Activated naive CD8-positive, alpha-beta T cell treated with anti-CD3 and anti-CD28 coated beads, Interleukin-2, amount 50 U/mL, for 24 hours (primary cell): ENCODE results near the gene PRDX1.
A peak's percentile ranks its signal among the peaks of the same experiment; 100 is the strongest.
"Not testable (repeated sequence)": the region's sequence is repeated elsewhere in the genome, so short reads cannot be mapped to it uniquely, and the experiment has no call there.

Source experiments
- ATAC-seq: fragments of 150-1000 bp; cut with Tn5 transposase; one replicate; pipeline ENCODE4 v1.10.0; 2021
- DNase-seq: peaks from one replicate; pipeline ENCODE4 v3.0.0; 2021
- H3K27ac Mint-ChIP-seq: one replicate; pipeline ENCODE4 v1.8.0; 2021; ENCODE audit warnings: mild to moderate bottlenecking, mixed read lengths
- H3K27me3 Mint-ChIP-seq: one replicate; pipeline ENCODE4 v1.8.0; 2021; ENCODE audit warnings: mixed read lengths
- H3K36me3 Mint-ChIP-seq: one replicate; pipeline ENCODE4 v1.8.0; 2021; ENCODE audit warnings: low read depth, mixed read lengths
- H3K4me1 Mint-ChIP-seq: one replicate; pipeline ENCODE4 v1.8.0; 2021; ENCODE audit warnings: mixed read lengths
- H3K4me3 Mint-ChIP-seq: one replicate; pipeline ENCODE4 v1.8.0; 2021; ENCODE audit warnings: mild to moderate bottlenecking, moderate library complexity, mixed read lengths
- H3K9me3 Mint-ChIP-seq: one replicate; pipeline ENCODE4 v1.8.0; 2021; ENCODE audit warnings: mixed read lengths

The PRDX1 gene

DNA sequence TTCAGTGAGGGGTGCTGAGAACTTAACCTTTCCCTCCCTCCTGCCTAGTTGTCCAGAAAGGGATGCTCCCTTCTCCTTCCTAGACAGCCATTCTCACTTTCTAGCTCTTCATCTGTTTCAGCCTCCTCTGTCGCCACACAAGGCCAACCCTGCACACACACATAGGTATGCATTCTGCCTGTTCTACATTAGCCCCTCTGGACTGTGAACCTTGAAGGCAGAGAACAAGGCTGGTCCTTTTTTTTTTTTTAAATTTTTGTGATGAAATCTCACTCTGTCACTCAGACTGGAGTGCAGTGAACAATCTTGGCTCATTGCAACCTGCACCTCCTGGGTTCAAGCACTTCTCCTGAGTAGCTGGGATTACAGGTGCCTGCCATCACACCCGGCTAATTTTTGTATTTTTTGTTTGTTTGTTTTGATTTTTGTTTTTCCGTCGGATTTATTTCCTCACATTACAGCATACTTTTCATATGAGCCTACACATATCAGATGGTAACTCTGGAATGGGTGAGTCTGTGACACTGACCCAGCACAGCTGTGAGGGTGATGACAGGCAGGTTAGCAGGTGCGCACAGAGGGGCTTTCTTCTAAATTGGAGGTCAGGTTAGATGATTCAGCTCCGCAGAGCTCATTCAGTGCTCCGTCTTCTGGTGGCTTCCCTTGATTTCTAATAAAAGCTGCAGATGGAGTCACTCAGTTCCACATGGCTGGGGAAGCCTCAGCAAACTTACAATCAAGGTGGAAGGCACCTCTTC lies 24.0 kb upstream of the PRDX1 start:
- H3K36me3 Mint-ChIP-seq, result no peaks in the 10 kb centered on the region
- H3K27ac Mint-ChIP-seq, result peak overlapping the region; percentile 29

GRCh38 chr1:45545019-45545493 lies 23.4 kb upstream of the PRDX1 start:
- peak overlapping the region; percentile 29 for H3K27ac Mint-ChIP-seq
- no peaks in the 10 kb centered on the region for H3K9me3 Mint-ChIP-seq
- H3K4me1 Mint-ChIP-seq, result peaks cover 48% of the 10 kb centered on the region
- peak overlapping the region; percentile 52 for H3K4me3 Mint-ChIP-seq
- no peaks in the 10 kb centered on the region for H3K27me3 Mint-ChIP-seq
- DNase-seq (no peak), ATAC-seq (peak; percentile 76)
- H3K36me3 Mint-ChIP-seq, result no peaks in the 10 kb centered on the region

More for the DNA sequence above, 24.0 kb upstream of the PRDX1 start:
- ATAC-seq, result no peak
- Mint-ChIP-seq H3K27me3 (no peaks in the 10 kb centered on the region), H3K4me3 (no peak overlapping the region), H3K4me1 (peaks cover 52% of the 10 kb centered on the region), H3K9me3 (no peaks in the 10 kb centered on the region)
- no peak for DNase-seq

- no peak for DNase-seq
- no peaks in the 10 kb centered on the region for H3K9me3 Mint-ChIP-seq
- H3K4me1 Mint-ChIP-seq, result peaks cover 47% of the 10 kb centered on the region
- no peaks in the 10 kb centered on the region for H3K36me3 Mint-ChIP-seq
- peak overlapping the region; percentile 54 for H3K4me3 Mint-ChIP-seq
- ATAC-seq, result no peak
- peak overlapping the region; percentile 29 for H3K27ac Mint-ChIP-seq
- no peaks in the 10 kb centered on the region for H3K27me3 Mint-ChIP-seq
These were observed 22.8 kb upstream of the PRDX1 start for GRCh38 chr1:45544530-45544929.

GRCh38 chr1:45543581-45544417 lies 22.1 kb upstream of the PRDX1 start:
- Mint-ChIP-seq H3K9me3 (no peaks in the 10 kb centered on the region), H3K4me3 (peak overlapping the region; percentile 54), H3K36me3 (no peaks in the 10 kb centered on the region), H3K4me1 (peaks cover 43% of the 10 kb centered on the region), H3K27ac (peak overlapping the region; percentile 76), H3K27me3 (no peaks in the 10 kb centered on the region)
- DNase-seq, result peak; percentile 81
- ATAC-seq, result peak; percentile 89

DNA sequence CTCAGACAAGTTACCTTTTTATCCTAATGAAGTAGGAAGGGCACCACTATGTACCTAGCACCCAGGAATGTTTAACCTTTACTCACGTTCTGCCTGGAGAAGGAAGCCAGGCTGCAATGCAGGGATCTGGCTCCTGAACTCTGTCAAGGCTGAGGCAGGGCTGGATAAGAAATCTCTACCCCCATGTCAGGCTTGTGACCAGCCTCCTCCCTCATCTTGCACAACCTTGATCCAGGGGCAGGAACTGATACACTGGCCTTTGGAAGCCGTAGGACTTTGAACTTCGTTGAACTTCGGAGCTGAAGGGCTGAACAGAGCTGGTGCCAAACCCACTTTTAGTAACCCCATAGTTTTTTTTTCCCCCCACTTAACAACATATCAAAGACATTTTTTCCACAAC lies 20.9 kb upstream of the PRDX1 start:
- Mint-ChIP-seq H3K27ac (no peak overlapping the region), H3K4me1 (peaks cover 43% of the 10 kb centered on the region), H3K36me3 (no peaks in the 10 kb centered on the region)

GRCh38 chr1:45541193-45541592 lies 19.5 kb upstream of the PRDX1 start:
- Mint-ChIP-seq H3K4me1 (peaks cover 55% of the 10 kb centered on the region), H3K9me3 (no peaks in the 10 kb centered on the region), H3K27ac (no peak overlapping the region), H3K36me3 (no peaks in the 10 kb centered on the region), H3K4me3 (no peak overlapping the region), H3K27me3 (peaks cover 2% of the 10 kb centered on the region)
- no peak for ATAC-seq
- no peak for DNase-seq

More for the DNA sequence above, 20.9 kb upstream of the PRDX1 start:
- DNase-seq (no peak), ATAC-seq (no peak)
- Mint-ChIP-seq H3K9me3 (no peaks in the 10 kb centered on the region), H3K27me3 (no peaks in the 10 kb centered on the region), H3K4me3 (no peak overlapping the region)

DNA sequence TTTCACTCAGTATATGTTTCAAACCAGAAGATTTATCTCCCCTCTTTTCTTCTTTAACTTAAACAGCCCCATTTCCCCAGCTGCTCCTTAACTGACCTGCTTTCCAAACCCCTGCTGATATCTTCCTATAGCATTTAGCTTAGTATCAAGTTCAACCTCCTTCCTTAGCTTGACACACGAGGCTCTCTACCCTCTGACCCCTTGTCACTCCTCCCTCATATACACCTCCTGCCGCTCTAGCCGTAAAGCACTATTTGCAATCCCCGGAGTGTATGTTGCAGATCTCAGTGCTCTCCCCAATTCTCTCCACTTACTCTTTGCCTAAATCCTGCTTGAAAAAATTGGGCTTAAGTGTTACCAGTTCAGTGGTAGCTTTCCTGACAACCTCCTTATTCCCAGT lies 15.2 kb upstream of the PRDX1 start:
- no peaks in the 10 kb centered on the region for H3K9me3 Mint-ChIP-seq
- no peak for ATAC-seq

GRCh38 chr1:45535988-45536766 lies 14.5 kb upstream of the PRDX1 start:
- Mint-ChIP-seq H3K27ac (peak overlapping the region; percentile 11), H3K4me1 (peaks cover 26% of the 10 kb centered on the region), H3K4me3 (no peak overlapping the region), H3K9me3 (no peaks in the 10 kb centered on the region), H3K27me3 (peaks cover 5% of the 10 kb centered on the region), H3K36me3 (no peaks in the 10 kb centered on the region)
- peak; percentile 95 for ATAC-seq
- no peak for DNase-seq

More for the DNA sequence above, 15.2 kb upstream of the PRDX1 start:
- H3K4me1 Mint-ChIP-seq, result peaks cover 28% of the 10 kb centered on the region
- H3K36me3 Mint-ChIP-seq, result no peaks in the 10 kb centered on the region
- DNase-seq, result no peak
- no peak overlapping the region for H3K27ac Mint-ChIP-seq
- peaks cover 5% of the 10 kb centered on the region for H3K27me3 Mint-ChIP-seq
- no peak overlapping the region for H3K4me3 Mint-ChIP-seq

- ATAC-seq, result no peak
- DNase-seq, result no peak
- H3K27me3 Mint-ChIP-seq, result peaks cover 4% of the 10 kb centered on the region
- H3K9me3 Mint-ChIP-seq, result no peaks in the 10 kb centered on the region
- peaks cover 17% of the 10 kb centered on the region for H3K4me1 Mint-ChIP-seq
- H3K4me3 Mint-ChIP-seq, result no peak overlapping the region
- no peaks in the 10 kb centered on the region for H3K36me3 Mint-ChIP-seq
- no peak overlapping the region for H3K27ac Mint-ChIP-seq
These were observed 10.2 kb upstream of the PRDX1 start for GRCh38 chr1:45531873-45532272.

GRCh38 chr1:45530632-45531135 lies 9.0 kb upstream of the PRDX1 start:
- no peak overlapping the region for H3K27ac Mint-ChIP-seq
- H3K36me3 Mint-ChIP-seq, result no peaks in the 10 kb centered on the region
- no peak overlapping the region for H3K4me3 Mint-ChIP-seq
- no peaks in the 10 kb centered on the region for H3K9me3 Mint-ChIP-seq
- ATAC-seq (no peak), DNase-seq (no peak)
- H3K27me3 Mint-ChIP-seq, result peaks cover 7% of the 10 kb centered on the region
- peaks cover 6% of the 10 kb centered on the region for H3K4me1 Mint-ChIP-seq

GRCh38 chr1:45526135-45526644 lies 4.5 kb upstream of the PRDX1 start:
- peaks cover 10% of the 10 kb centered on the region for H3K27me3 Mint-ChIP-seq
- no peaks in the 10 kb centered on the region for H3K9me3 Mint-ChIP-seq
- H3K4me3 Mint-ChIP-seq, result no peak overlapping the region
- DNase-seq (no peak), ATAC-seq (no peak)
- H3K27ac Mint-ChIP-seq, result no peak overlapping the region
- peaks cover 2% of the 10 kb centered on the region for H3K36me3 Mint-ChIP-seq
- peaks cover 30% of the 10 kb centered on the region for H3K4me1 Mint-ChIP-seq

GRCh38 chr1:45523975-45524374 lies 2.3 kb upstream of the PRDX1 start:
- peak overlapping the region; percentile 96 for H3K27ac Mint-ChIP-seq
- H3K9me3 Mint-ChIP-seq, H3K4me3 Mint-ChIP-seq, DNase-seq, ATAC-seq, H3K27me3 Mint-ChIP-seq: not testable (repeated sequence)
- peaks cover 44% of the 10 kb centered on the region for H3K4me1 Mint-ChIP-seq
- H3K36me3 Mint-ChIP-seq, result peaks cover 19% of the 10 kb centered on the region

DNA sequence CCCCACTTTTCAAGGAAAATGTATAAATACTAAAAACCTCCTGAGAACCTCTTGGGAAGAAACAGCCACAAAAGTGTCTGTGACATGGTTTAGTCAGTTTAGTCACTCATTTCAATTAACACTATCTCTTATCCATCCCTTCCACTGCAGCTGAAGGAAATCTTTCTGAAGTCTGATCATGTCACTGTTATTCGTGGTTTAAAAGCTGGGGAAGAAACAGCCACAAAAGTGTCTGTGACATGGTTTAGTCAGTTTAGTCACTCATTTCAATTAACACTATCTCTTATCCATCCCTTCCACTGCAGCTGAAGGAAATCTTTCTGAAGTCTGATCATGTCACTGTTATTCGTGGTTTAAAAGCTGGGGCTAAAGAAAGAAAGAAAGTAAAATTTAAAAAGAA lies 1.8 kb upstream of the PRDX1 start:
- H3K27me3 Mint-ChIP-seq, H3K9me3 Mint-ChIP-seq, DNase-seq: not testable (repeated sequence)
- Mint-ChIP-seq H3K4me1 (peaks cover 49% of the 10 kb centered on the region), H3K36me3 (peaks cover 24% of the 10 kb centered on the region), H3K27ac (peak overlapping the region; percentile 96), H3K4me3 (peak overlapping the region; percentile 94)
- ATAC-seq, result peak; percentile 52
